ENCODE data around the gene PELI2. TPM values are rescaled to one million over a fixed set of nuclear protein-coding genes. Genes with fewer than 3 reads are reported as not detected.

PELI2 gene
- total RNA-seq, 1 experiment from 2014 or later: 2.0 TPM

DNA sequence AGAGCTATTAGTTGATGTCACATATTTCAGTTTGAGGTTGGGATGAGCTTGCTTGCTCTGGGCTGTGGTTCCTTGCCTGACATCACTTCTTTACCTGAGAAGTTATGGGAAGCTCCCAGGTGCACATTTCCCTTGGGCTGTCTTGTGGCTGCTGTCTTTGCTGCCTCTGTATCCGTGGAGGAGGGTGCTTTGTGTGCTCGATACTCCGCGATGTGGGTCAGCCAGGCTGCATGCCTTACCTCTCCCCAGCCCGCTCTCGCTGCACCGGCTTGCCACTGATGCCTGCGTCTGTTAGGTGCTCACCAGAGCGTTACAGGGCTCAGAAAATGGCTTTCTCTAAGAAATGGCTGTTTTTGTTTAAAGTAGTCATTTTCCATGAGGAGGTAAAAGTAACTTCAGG lies 19.6 kb downstream of the PELI2 start:
- Histone ChIP-seq H3K4me2 (ENCODE audit: low read length) (no peak overlapping the region), H3K36me3 (ENCODE audit: control insufficient read depth in 1 of 2, insufficient read depth in 2 of 2, low read length in 2 of 2) (no peaks in the 10 kb centered on the region), H3K9me3 (ENCODE audit: control insufficient read depth in 1 of 2, insufficient read depth in 1 of 2, low read depth in 1 of 2, low read length in 2 of 2) (no peaks in the 10 kb centered on the region), H4K20me1 (ENCODE audit: insufficient read depth) (no peaks in the 10 kb centered on the region), H3K27ac (ENCODE audit: low read depth, low read length) (no peak overlapping the region), H2AFZ (ENCODE audit: low read depth, low read length, poor library complexity, severe bottlenecking) (no peak overlapping the region), H3K79me2 (ENCODE audit: insufficient read depth, low read length) (no peaks in the 10 kb centered on the region), H3K9me2 (ENCODE audit: insufficient read depth) (no peaks in the 10 kb centered on the region), H3K9ac (ENCODE audit: low read length) (no peak overlapping the region), H3K4me1 (ENCODE audit: control insufficient read depth in 1 of 2, insufficient read depth in 2 of 2, low read length in 2 of 2) (no peaks in the 10 kb centered on the region), H3K4me3 (replicated peaks in 1 of 2; ENCODE audit: low read depth in 1 of 2, low read length in 2 of 2) (no peak overlapping the region), H3K27me3 (ENCODE audit: insufficient read depth, low read length) (peaks cover 81% of the 10 kb centered on the region)
- TF ChIP-seq EGR1 (IDR thresholded peaks at IDR 0.05; ENCODE audit: low read depth) (no peak), YY1 (IDR thresholded peaks at IDR 0.05; ENCODE audit: extremely low read depth, insufficient replicate concordance, low read depth, low read length) (no peak), FOSL1 (IDR thresholded peaks at IDR 0.05; ENCODE audit: low read depth) (no peak), TCF7L2 (IDR thresholded peaks at IDR 0.05; ENCODE audit: borderline replicate concordance, extremely low read depth, insufficient read depth, insufficient read length) (no peak), JUND (IDR thresholded peaks at IDR 0.05) (no peak), POLR2AphosphoS5 (IDR thresholded peaks at IDR 0.05; ENCODE audit: low read depth, low read length) (no peak), ELF1 (IDR thresholded peaks at IDR 0.05; ENCODE audit: borderline replicate concordance, low read depth) (no peak), RAD21 (IDR thresholded peaks at IDR 0.05; ENCODE audit: low read depth) (no peak), EZH2 (IDR thresholded peaks at IDR 0.05) (no peak)
- TF ChIP-seq, protein P1, sequence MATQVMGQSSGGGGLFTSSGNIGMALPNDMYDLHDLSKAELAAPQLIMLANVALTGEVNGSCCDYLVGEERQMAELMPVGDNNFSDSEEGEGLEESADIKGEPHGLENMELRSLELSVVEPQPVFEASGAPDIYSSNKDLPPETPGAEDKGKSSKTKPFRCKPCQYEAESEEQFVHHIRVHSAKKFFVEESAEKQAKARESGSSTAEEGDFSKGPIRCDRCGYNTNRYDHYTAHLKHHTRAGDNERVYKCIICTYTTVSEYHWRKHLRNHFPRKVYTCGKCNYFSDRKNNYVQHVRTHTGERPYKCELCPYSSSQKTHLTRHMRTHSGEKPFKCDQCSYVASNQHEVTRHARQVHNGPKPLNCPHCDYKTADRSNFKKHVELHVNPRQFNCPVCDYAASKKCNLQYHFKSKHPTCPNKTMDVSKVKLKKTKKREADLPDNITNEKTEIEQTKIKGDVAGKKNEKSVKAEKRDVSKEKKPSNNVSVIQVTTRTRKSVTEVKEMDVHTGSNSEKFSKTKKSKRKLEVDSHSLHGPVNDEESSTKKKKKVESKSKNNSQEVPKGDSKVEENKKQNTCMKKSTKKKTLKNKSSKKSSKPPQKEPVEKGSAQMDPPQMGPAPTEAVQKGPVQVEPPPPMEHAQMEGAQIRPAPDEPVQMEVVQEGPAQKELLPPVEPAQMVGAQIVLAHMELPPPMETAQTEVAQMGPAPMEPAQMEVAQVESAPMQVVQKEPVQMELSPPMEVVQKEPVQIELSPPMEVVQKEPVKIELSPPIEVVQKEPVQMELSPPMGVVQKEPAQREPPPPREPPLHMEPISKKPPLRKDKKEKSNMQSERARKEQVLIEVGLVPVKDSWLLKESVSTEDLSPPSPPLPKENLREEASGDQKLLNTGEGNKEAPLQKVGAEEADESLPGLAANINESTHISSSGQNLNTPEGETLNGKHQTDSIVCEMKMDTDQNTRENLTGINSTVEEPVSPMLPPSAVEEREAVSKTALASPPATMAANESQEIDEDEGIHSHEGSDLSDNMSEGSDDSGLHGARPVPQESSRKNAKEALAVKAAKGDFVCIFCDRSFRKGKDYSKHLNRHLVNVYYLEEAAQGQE (IDR thresholded peaks at IDR 0.05; ENCODE audit: low read depth): no peak
- TF ChIP-seq, protein P2, sequence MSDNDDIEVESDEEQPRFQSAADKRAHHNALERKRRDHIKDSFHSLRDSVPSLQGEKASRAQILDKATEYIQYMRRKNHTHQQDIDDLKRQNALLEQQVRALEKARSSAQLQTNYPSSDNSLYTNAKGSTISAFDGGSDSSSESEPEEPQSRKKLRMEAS (IDR thresholded peaks at IDR 0.05): no peak
- BruUV-seq (replicated peaks): no TSS peak
- ChIA-PET RAD21 (ENCODE audit: low non-redundant PET in 1 of 2, low total read pairs in 2 of 2, uncharacterized antibody in 2 of 2, unreplicated experiment in 2 of 2) (no interaction called here), POLR2A (no interaction called here), CTCF (no interaction called here)
- ATAC-seq: no peak
- intact Hi-C loops (cut with micrococcal nuclease): no loop called here
- no peak for DNase-seq (ENCODE audit: low read depth, low spot score)
